Stimulated activated CD8-positive, alpha-beta memory T cell treated with anti-CD3 and anti-CD28 coated beads, Interleukin-2, amount 100 ng/mL, for 1 hour (primary cell): ENCODE measurements around the gene ZNG1E.
A peak's percentile ranks its signal among the peaks of the same experiment; 100 is the strongest.
"Not testable (repeated sequence)": the region's sequence is repeated elsewhere in the genome, so short reads cannot be mapped to it uniquely, and the experiment has no call there.

Source experiments
- DNase-seq, 2 donors: peaks; one replicate each; pipeline ENCODE4 v3.0.0-alpha.2; 2020; ENCODE audit warnings: low read depth in 2 of 2

The ZNG1E gene

DNA sequence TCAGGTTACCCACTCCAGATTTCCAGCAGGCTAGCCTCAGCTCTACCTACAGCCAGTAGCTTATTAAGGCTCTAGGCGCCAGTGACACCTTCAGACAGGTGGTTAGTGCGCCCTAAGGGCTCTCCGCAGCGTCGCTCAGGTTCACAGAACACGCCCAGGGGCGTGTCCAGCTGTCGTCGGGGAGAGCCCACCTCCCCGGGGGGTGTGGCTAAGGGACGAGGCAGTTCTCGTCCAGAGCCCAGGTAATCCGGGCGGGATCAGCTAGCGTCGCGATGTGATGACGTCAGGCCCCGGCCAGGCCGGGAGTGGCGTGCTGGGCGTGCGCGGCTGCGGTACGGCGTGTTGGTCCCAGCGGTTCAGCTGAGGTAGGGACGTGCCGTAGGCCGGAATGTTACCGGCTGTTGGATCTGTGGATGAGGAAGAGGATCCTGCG, at the start of gene ZNG1E:
TSS of gene ZNG1E (plus strand) at position 340 of the 433 bp plus-strand sequence. CDS start at position 389, 49 bp downstream.
- DNase-seq = peak; percentile 4 to 49

DNA sequence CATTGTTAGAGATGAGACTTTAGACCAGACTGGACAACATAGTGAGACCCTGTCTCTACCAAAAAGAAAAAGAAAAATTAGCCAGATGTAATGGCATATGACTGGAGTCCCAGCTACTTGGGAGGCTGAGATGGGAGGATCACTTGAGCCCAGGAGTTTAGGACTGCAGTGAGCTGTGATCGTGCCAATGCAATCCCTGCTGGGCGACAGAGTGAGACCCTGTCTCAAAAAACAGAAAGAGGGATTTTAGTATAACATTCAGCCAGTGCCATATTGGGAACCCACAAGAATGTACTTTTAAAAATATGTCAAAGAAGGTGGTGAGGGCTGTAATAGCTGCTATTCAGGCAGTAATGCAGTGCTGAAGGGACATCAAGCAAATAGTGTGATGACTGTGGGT, 2.1 kb upstream of the ZNG1E start:
- DNase-seq = not testable (repeated sequence)

DNA sequence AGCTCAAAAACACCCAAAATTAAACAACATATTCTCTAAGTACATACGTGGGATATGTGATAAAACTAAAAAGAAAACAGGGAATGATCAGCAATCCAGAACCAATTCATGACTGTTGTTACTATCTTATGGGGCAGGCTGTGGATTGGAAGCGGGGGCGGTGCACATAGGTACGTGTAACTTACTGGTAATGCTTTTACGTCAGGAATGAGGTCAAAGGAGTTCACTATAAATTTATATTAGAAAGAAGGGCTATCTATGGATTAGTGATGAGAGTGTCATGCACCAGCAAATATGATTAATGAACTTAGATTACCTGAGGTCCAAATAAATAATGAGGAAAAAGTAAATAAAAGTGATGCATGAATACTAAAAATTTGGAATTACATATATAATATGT, 710 bp upstream of the ZNG1E start:
- not testable (repeated sequence) for DNase-seq

DNA sequence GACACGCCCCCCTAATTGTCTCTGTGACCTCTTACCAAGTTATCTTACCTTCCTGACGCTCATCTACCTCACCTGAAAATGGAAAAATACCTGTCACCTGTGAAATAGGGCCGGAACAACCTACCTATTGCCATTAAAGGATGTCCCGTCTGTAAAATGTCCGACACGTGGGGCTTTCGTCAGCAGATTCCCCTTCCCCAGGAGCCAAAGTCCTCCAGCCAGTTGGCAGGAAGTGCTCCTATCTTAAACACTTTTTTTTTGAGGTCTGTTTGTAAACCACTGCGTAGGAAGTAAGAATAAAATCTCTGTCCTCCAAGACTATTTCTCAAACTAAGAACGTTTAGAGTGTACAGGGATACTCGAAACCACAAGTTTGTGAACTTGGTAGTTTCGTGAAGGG, 661 bp downstream of the ZNG1E start:
- not testable (repeated sequence) for DNase-seq

DNA sequence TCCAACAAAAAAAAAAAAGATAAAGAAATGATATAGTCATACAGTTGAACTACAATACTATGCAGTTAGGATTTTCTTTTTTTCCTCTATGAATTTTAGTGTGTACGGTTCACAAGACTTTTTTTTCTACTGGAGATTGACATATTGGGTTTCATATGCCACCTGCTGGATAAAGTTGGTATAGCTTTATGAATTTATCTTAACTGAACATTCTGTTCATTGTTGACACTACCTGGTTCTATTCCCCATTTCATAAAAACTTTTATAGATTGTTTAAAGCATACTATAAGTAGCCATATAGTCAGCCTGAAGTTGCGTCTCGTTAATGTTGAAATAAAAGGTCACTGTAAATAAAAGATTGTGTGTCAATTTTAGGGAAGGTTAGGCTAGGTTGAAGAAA, 2.8 kb downstream of the ZNG1E start:
- DNase-seq = not testable (repeated sequence)

DNA sequence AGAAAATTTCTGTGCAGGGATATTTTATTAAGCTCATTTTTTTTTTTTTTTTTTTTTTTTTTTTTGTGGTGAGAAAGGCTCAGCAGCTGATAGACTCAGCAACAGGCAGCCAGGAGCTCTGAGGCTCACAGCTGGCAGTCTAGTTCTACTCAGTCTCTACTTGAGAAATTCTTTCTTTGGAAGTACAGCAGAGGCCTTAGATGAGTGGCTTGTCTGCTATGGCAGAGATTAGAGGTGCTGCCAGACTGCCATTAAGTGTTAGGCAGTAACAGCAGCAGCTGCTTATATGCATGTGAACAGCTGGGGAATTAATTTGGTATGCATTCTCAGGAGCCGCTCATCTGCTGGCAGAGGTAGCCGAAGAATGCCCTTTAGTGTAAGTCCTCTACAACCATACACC, 27.8 kb downstream of the ZNG1E start:
- DNase-seq = not testable (repeated sequence)

DNA sequence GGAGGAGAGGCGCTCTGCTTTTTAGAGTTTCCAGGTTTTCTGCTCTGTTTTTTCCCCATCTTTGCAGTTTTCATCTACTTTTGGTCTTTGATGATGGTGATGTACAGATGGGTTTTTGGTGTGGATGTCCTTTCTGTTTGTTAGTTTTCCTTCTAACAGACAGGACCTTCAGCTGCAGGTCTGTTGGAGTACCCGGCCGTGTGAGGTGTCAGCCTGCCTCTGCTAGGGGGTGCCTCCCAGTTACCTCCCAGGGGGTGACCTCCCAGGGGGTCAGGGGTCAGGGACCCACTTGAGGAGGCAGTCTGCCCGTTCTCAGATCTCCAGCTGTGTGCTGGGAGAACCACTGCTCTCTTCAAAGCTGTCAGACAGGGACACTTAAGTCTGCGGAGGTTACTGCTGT, 38.7 kb downstream of the ZNG1E start:
- DNase-seq = not testable (repeated sequence)

DNA sequence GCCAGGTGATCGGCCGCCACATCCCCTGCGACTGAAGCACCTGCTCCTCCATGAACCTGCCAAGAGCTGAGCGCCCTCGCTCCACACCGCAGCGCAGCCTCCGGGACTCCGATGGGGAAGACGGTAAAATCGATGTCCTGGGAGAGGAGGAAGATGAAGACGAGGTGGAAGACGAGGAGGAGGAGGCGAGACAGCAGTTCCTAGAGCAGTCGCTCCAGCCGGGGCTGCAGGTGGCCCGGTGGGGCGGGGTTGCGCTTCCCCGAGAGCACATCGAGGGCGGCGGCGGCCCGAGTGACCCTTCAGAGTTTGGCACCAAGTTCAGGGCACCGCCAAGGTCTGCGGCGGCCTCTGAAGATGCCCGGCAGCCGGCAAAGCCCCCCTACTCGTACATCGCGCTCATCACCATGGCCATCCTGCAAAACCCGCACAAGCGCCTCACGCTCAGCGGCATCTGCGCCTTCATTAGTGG, 61.4 kb downstream of the ZNG1E start, which contains the start of gene FOXD4L4:
TSS of gene FOXD4L4 (plus strand) at position 51 of the 469 bp plus-strand sequence. CDS start at position 51, 0 bp downstream.
- not testable (repeated sequence) for DNase-seq

DNA sequence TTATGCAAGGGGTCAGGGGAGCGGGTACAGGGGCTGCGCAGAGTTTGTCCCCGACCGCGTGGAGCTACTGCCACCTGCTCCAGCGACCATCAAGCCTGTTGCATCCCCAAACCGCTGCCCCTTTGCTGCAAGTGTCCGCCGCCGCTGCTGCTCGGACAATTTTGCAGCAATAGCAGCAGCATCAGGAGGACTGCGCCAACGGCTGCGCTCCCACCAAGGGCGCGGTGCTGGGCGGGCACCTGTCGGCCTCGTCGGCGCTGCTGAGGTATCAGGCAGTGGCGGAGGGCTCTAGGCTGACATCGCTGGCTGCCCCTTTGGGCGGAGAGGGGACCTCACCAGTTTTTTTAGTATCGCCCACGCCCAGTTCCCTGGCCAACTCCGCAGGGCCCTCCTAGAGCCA, 62.4 kb downstream of the ZNG1E start:
- not testable (repeated sequence) for DNase-seq
